ENCODE measurements around the gene GPR87.

Gene GPR87

GRCh38 chr3:151282921-151283320 lies 33.7 kb downstream of the GPR87 start:
- Histone ChIP-seq H2AFZ (ENCODE audit: low read length) (no peak overlapping the region), H3K9me2 (ENCODE audit: low read depth, low read length) (no peaks in the 10 kb centered on the region), H3K9me3 (ENCODE audit: low read length) (no peaks in the 10 kb centered on the region), H3F3A (ENCODE audit: insufficient read depth, low read length) (no peaks in the 10 kb centered on the region), H3K27me3 (ENCODE audit: insufficient read depth, low read length) (no peaks in the 10 kb centered on the region), H4K20me1 (ENCODE audit: insufficient read depth, low read length) (no peaks in the 10 kb centered on the region), H3K36me3 (ENCODE audit: insufficient read depth, low read length) (no peaks in the 10 kb centered on the region), H3K4me3 (ENCODE audit: low read depth, low read length, poor library complexity, severe bottlenecking) (no peak overlapping the region), H3K79me2 (ENCODE audit: insufficient read depth, low read length) (no peaks in the 10 kb centered on the region), H3K4me1 (ENCODE audit: insufficient read depth, low read length, severe bottlenecking) (peaks cover 15% of the 10 kb centered on the region), H3K4me2 (ENCODE audit: low read length) (no peak overlapping the region), H3K27ac (ENCODE audit: low read depth, low read length, poor library complexity, severe bottlenecking) (no peak overlapping the region), H3K9ac (ENCODE audit: low read length) (no peak overlapping the region)
- no peak for TF ChIP-seq EZH2 (IDR thresholded peaks at IDR 0.05; ENCODE audit: borderline replicate concordance, low read length)
- TF ChIP-seq CTCF (IDR thresholded peaks at IDR 0.05; ENCODE audit: low read length) = peak; percentile 86

DNA sequence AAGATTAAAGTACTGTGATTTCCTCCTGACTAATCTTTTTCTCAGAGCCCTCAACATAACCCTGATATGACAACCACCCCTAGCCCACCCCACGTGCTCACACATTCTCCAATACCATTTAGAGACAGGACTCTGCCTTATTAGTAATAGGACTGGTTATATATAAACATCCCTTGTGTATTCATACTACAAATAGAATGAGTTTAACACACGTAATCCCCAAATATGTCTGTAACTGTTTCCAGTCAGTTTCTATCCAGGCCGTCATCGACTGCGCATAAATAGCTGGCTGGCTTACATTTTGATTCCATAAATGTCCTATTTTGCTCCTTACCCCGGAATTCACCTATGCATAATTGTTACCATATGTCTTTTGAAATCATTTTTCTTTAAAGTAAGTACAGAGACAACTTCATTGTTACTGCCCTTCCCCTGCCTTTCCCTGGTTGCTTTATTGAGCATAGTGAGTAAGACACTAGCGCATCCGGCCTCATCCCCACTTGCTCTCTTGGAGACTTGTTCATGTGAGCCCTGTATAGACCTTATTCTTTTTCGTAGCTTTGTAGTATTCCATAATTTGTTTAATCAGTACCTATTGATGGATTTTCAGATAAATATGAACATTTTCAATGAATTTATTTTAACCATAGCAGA lies 34.8 kb downstream of the GPR87 start:
- Histone ChIP-seq H4K20me1 (ENCODE audit: insufficient read depth, low read length) (no peaks in the 10 kb centered on the region), H2AFZ (ENCODE audit: low read length) (no peak overlapping the region), H3K27me3 (ENCODE audit: insufficient read depth, low read length) (no peaks in the 10 kb centered on the region), H3K79me2 (ENCODE audit: insufficient read depth, low read length) (no peaks in the 10 kb centered on the region), H3K27ac (ENCODE audit: low read depth, low read length, poor library complexity, severe bottlenecking) (no peak overlapping the region), H3K4me1 (ENCODE audit: insufficient read depth, low read length, severe bottlenecking) (peaks cover 27% of the 10 kb centered on the region), H3F3A (ENCODE audit: insufficient read depth, low read length) (no peaks in the 10 kb centered on the region), H3K9me3 (ENCODE audit: low read length) (no peaks in the 10 kb centered on the region), H3K4me2 (ENCODE audit: low read length) (no peak overlapping the region), H3K9ac (ENCODE audit: low read length) (no peak overlapping the region), H3K4me3 (ENCODE audit: low read depth, low read length, poor library complexity, severe bottlenecking) (no peak overlapping the region), H3K36me3 (ENCODE audit: insufficient read depth, low read length) (no peaks in the 10 kb centered on the region), H3K9me2 (ENCODE audit: low read depth, low read length) (no peaks in the 10 kb centered on the region)
- TF ChIP-seq EZH2 (IDR thresholded peaks at IDR 0.05; ENCODE audit: borderline replicate concordance, low read length) (no peak), CTCF (IDR thresholded peaks at IDR 0.05; ENCODE audit: low read length) (no peak)

DNA sequence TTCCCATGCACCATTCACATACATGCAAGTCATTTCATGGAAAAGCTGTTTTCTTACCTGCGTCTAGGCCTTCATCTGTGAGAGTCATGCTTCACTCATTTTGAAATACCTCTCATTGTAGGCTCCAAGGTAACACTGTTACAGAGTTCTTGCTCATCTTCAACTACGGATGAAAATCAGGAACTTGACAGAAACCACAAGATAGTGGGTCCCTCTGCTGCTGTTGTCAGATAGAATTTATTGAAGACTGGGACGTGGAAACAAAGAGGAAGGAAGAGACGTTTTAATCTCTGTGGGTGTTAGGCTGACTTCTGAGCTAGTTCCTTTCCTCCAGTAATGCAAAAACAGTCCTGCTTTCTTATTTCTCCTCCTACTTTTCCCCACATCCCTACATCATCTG lies 38.4 kb downstream of the GPR87 start, which contains the start of gene P2RY14:
Gene P2RY14, minus strand, starts transcription at position 313 of the 400 bp plus-strand sequence. CDS start 64,226 bp downstream, outside the sequence.
- Histone ChIP-seq H3K79me2 (ENCODE audit: insufficient read depth, low read length) (no peaks in the 10 kb centered on the region), H3K9me3 (ENCODE audit: low read length) (no peaks in the 10 kb centered on the region), H3K9ac (ENCODE audit: low read length) (peak within 1 kb of the TSS; percentile 8; the same call in 1 of the 2 replicates), H3K4me1 (ENCODE audit: insufficient read depth, low read length, severe bottlenecking) (peaks cover 58% of the 10 kb centered on the region), H3F3A (ENCODE audit: insufficient read depth, low read length) (no peaks in the 10 kb centered on the region), H3K4me2 (ENCODE audit: low read length) (peak within 1 kb of the TSS; percentile 33; the same call in 1 of the 2 replicates), H3K36me3 (ENCODE audit: insufficient read depth, low read length) (no peaks in the 10 kb centered on the region), H2AFZ (ENCODE audit: low read length) (no peak within 1 kb of the TSS), H3K9me2 (ENCODE audit: low read depth, low read length) (no peaks in the 10 kb centered on the region), H4K20me1 (ENCODE audit: insufficient read depth, low read length) (no peaks in the 10 kb centered on the region), H3K4me3 (ENCODE audit: low read depth, low read length, poor library complexity, severe bottlenecking) (no peak within 1 kb of the TSS), H3K27ac (ENCODE audit: low read depth, low read length, poor library complexity, severe bottlenecking) (peak within 1 kb of the TSS; percentile 66), H3K27me3 (ENCODE audit: insufficient read depth, low read length) (no peaks in the 10 kb centered on the region)
- TF ChIP-seq EZH2 (IDR thresholded peaks at IDR 0.05; ENCODE audit: borderline replicate concordance, low read length) = no peak
- TF ChIP-seq CTCF (IDR thresholded peaks at IDR 0.05; ENCODE audit: low read length) = peak; percentile 16; the same call in 1 of the 2 replicates

All from OCI-LY1 (cell line).